ENCODE results near the gene SDCBP2.
"Not testable (repeated sequence)": the region's sequence is repeated elsewhere in the genome, so short reads cannot be mapped to it uniquely, and the experiment has no call there.

SDCBP2 gene

GRCh38 chr20:1357921-1358671 is 29.2 kb upstream of the SDCBP2 start:
- peak; percentile 92 for DNase-seq

- DNase-seq = no peak
Observed at GRCh38 chr20:1353956-1354355, 25.0 kb upstream of the SDCBP2 start.

GRCh38 chr20:1346315-1346969 is 17.5 kb upstream of the SDCBP2 start:
- no peak for DNase-seq

- no peak for DNase-seq
Observed at GRCh38 chr20:1345756-1346093, 16.8 kb upstream of the SDCBP2 start.

- no peak for DNase-seq
Observed at GRCh38 chr20:1345030-1345755, 16.3 kb upstream of the SDCBP2 start.

- DNase-seq = not testable (repeated sequence)
Observed at GRCh38 chr20:1343446-1344124, 14.6 kb upstream of the SDCBP2 start.

GRCh38 chr20:1341561-1342265 is 12.8 kb upstream of the SDCBP2 start:
- DNase-seq = no peak

GRCh38 chr20:1338801-1339200 is 9.9 kb upstream of the SDCBP2 start:
- DNase-seq = no peak

GRCh38 chr20:1338096-1338495 is 9.2 kb upstream of the SDCBP2 start:
- DNase-seq = no peak

GRCh38 chr20:1337441-1337840 is 8.5 kb upstream of the SDCBP2 start:
- no peak for DNase-seq

GRCh38 chr20:1336699-1337367 is 7.9 kb upstream of the SDCBP2 start:
- no peak for DNase-seq

- DNase-seq = no peak
Observed at GRCh38 chr20:1335961-1336698, 7.2 kb upstream of the SDCBP2 start.

- DNase-seq = no peak
Observed at GRCh38 chr20:1334761-1335160, 5.8 kb upstream of the SDCBP2 start.

- no peak for DNase-seq
Observed at GRCh38 chr20:1334370-1334731, 5.4 kb upstream of the SDCBP2 start.

- no peak for DNase-seq
Observed at GRCh38 chr20:1333462-1334369, 4.8 kb upstream of the SDCBP2 start.

- DNase-seq = no peak
Observed at GRCh38 chr20:1332749-1333300, 3.9 kb upstream of the SDCBP2 start.

- DNase-seq = no peak
Observed at GRCh38 chr20:1331801-1332453, 3.0 kb upstream of the SDCBP2 start.

- no peak for DNase-seq
Observed at GRCh38 chr20:1331101-1331500, 2.2 kb upstream of the SDCBP2 start.

GRCh38 chr20:1330075-1330830 is 1.3 kb upstream of the SDCBP2 start:
- peak; percentile 41 for DNase-seq
